Measurements from ENCODE around the gene SELENOK.

The SELENOK gene

GRCh38 chr3:53900666-53901331, 9.1 kb upstream of the SELENOK start:
- DNase-seq (ENCODE audit: low read depth), result no peak
- TF ChIP-seq, protein P1, sequence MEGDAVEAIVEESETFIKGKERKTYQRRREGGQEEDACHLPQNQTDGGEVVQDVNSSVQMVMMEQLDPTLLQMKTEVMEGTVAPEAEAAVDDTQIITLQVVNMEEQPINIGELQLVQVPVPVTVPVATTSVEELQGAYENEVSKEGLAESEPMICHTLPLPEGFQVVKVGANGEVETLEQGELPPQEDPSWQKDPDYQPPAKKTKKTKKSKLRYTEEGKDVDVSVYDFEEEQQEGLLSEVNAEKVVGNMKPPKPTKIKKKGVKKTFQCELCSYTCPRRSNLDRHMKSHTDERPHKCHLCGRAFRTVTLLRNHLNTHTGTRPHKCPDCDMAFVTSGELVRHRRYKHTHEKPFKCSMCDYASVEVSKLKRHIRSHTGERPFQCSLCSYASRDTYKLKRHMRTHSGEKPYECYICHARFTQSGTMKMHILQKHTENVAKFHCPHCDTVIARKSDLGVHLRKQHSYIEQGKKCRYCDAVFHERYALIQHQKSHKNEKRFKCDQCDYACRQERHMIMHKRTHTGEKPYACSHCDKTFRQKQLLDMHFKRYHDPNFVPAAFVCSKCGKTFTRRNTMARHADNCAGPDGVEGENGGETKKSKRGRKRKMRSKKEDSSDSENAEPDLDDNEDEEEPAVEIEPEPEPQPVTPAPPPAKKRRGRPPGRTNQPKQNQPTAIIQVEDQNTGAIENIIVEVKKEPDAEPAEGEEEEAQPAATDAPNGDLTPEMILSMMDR (IDR thresholded peaks at IDR 0.05; ENCODE audit: insufficient read depth, low read depth, low read length, missing control alignments), result no peak
- no peak overlapping the region for H3K4me3 ChIP-seq (ENCODE audit: low read depth, low read length)

GRCh38 chr3:53899750-53900149, 8.1 kb upstream of the SELENOK start:
- DNase-seq (ENCODE audit: low read depth), result no peak
- TF ChIP-seq, protein P1 (IDR thresholded peaks at IDR 0.05; ENCODE audit: insufficient read depth, low read depth, low read length, missing control alignments), result no peak
- H3K4me3 ChIP-seq (ENCODE audit: low read depth, low read length), result no peak overlapping the region

DNA sequence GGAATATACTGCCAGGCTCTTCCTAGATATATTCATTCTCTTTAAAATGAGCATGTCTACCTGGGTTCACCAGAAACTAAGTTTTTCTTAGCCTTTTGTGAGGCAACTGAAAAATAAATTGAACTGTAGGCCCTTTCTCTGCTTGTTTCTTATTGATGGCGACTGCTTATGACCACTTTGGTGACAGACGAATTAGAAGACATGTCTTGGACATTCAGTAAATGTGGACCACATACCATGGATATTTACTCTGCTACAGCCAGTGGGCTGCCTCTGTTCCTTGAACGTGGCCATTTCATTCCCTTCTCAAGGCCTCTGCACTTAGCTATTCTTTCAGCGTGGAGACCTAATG, 603 bp upstream of the SELENOK start:
- DNase-seq (ENCODE audit: low read depth), result peak; percentile 1
- TF ChIP-seq, protein P1 (IDR thresholded peaks at IDR 0.05; ENCODE audit: insufficient read depth, low read depth, low read length, missing control alignments), result no peak
- peak overlapping the region; percentile 67 for H3K4me3 ChIP-seq (ENCODE audit: low read depth, low read length)

DNA sequence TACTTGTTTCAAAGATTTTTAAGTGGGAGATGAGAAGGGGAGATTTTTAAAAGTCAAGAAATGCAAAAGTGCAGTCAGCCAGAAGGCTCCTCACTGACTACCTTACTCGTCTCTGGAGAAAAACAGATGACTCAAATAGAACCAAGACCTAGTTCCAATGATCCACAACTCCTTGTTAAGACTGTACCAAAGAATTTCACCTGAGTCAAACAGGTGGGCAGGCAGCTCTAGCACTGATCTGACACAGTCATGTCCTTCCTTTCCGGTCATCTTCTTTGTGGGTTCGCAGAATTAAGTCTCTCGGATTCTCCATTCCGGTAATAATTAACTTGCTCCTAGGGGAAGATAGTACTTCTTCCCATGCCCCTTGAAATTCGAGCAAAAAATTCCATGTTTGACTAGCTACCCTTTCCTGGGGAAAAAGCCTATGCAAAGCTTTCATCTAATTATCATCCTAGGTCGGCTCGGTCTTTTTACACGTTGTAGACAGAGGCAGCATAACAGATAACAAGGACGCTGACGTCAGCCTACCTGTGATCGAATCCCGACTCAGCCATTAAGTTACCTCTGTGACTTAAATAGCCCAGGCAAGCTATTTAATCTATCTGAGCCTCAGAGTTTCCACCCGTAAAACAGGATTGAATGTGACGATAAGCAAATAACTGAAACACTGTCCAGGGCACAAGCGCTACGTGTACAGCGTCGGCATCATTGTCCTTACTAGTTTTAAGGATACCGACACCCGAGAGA, 758 bp downstream of the SELENOK start:
- DNase-seq (ENCODE audit: low read depth), result peak; percentile 63
- TF ChIP-seq, protein P1 (IDR thresholded peaks at IDR 0.05; ENCODE audit: insufficient read depth, low read depth, low read length, missing control alignments), result no peak

DNA sequence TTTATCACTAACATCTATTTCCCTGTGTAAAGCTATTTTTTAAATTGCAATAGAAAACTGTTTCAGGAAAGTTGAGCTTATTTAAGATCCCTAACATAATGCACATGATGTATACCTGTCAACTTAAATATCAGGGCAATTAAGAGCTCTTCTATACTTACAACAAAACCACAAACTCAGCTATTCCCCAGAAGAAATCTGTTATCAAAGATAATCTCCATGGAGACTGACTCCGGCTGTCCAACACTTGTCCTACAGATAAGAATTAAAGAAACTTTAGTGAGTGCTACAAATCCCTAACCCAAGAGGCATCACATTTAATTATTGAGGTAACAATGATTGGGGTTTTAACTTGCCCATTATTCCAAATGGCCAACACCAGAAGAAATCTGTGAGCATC, 3.4 kb downstream of the SELENOK start:
- no peak overlapping the region for H3K4me3 ChIP-seq (ENCODE audit: low read depth, low read length)
- no peak for DNase-seq (ENCODE audit: low read depth)
- TF ChIP-seq, protein P1 (IDR thresholded peaks at IDR 0.05; ENCODE audit: insufficient read depth, low read depth, low read length, missing control alignments), result no peak

More for the DNA sequence above, 758 bp downstream of the SELENOK start:
- H3K4me3 ChIP-seq (ENCODE audit: low read depth, low read length), result peak overlapping the region; percentile 81

DNA sequence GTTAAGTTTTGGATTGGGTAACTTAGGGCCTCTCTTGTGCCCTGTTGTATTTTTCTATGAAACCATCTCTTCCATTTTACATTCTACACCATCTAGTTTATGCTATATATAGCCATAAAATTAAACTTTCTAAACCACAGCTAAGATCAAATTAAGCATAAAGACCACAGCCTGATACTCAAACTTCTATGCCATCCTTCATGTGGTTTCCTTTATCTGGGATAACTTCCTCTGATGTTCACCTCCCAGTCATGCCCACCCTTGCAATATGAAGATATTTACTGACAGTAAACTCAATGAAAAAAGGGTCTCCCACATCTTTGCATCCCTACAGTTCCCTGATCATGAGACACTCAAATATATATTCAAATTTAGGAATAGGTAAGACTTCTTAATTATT, 4.2 kb downstream of the SELENOK start:
- no peak overlapping the region for H3K4me3 ChIP-seq (ENCODE audit: low read depth, low read length)
- TF ChIP-seq, protein P1 (IDR thresholded peaks at IDR 0.05; ENCODE audit: insufficient read depth, low read depth, low read length, missing control alignments), result no peak
- DNase-seq (ENCODE audit: low read depth), result no peak

Data from GM12865 (cell line).